HG03460 (cell line): ENCODE data around the gene NXPH2.
"Not testable (repeated sequence)": the region's sequence is repeated elsewhere in the genome, so short reads cannot be mapped to it uniquely, and the experiment has no call there.

Experiments
- ATAC-seq: cut with Tn5 transposase; IDR thresholded peaks from one replicate; pipeline ENCODE4 v1.9.1; 2021; ENCODE audit not compliant: unreplicated experiment

The NXPH2 gene

DNA sequence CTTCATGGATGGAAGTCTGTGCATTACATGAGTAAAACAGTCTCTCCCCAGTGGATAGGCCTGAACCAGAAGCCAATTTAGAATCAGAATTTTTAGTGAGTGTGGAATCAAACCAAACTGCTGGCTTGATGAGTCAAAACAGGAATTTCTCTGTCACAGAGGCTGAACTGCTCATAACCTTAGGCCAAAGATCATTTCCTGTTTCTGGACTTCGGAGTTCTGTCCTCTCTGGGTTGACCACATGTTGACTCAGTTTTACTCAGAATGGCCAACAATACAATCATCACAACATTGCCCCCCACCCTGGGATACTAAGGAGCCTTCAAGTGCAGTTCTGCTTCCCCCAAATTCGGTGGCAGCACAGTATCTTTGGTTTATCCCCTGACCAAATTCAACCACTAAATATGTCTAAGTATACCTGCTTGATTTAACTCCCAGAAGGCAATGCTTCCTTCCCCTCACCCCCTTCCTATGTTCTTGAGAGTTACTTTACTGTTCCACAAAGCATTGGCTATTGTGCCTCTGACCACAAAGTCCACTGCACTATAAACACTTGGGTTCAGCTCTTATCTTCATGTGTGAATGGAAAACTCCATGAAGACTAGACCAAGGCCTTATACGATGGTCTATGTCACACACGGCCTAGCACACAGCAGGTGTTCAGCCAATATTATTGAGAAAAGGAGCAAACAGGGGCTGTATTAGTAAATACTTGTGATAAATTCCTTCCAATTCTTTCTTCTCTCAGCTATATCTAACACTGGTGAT is 67.8 kb downstream of the NXPH2 start:
- peak; percentile 83 for ATAC-seq

DNA sequence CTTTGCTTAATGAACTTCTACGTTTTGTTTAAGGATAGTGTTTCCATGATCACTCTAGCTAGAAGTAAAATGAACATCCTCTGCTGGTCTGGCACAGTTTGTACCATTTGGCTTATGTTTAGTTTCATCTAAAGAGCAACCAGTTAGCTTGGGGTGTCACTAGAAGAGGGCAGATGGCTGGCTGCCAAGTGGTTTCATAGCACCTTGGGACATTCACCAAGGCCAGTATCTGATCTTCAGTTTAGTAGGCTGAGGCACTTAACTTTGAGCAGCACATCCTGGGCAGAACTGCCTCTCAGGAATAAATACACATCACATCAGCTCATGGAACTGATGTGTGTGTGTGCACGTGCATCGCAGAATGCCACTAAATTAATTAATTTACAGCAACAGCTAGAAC is 68.4 kb downstream of the NXPH2 start:
- peak; percentile 63 for ATAC-seq

DNA sequence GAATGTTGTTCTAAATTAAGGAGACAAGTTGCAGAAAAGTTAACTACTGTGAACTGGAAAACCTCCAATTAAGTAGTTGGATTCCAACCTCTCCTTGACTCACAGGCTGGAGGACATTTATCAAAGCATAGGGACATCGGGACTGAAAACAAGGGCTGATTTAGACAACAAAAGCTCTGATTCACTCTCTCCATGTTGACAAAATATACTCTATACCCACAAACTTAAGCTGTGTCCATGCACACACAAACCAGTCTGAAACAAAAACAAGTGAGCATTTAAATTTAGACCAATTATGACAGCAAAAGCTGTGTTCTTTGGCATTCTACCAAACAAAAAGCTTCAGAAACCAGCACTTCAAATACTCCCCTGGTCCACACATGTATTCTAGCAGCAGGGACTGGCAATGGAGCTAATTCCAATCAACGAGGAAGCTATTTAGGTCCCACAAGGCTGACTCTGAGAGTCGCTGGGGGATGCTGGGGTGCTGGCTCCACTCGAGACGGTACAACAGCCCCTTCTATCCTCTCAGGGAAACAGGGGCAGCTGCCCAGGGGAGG is 71.4 kb downstream of the NXPH2 start:
- no peak for ATAC-seq

DNA sequence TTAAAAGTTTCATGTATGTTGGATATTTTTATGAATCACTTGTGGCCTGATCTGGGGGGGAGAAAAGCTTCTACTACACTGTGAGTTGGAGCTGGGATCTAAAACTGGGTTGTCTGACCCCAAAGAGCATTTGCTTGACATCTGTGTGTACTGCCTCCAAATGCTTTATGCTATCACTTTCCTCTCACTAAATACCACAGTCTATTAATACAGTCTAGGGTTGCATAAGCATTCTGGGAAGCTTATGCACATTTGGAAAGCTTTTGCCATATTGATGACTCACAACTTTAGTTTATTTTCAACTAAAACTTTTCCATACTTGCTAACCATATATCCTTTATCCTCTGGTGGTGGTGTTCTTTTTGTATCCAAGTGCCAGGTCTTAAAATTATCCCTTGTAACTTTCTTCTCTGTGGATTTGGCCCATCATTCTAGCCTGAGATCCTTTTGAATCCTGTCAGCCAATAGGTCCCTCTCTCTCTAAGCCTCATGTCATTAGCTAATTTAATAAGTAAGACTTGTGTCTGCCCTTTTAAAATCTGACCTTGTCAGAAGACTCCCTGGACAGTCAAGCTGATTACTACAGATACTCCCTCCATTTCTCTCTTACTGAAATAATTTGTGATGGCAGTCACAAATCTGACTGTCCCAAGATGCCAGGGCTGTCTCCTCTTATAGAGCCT is 72.7 kb downstream of the NXPH2 start:
- ATAC-seq, result no peak

DNA sequence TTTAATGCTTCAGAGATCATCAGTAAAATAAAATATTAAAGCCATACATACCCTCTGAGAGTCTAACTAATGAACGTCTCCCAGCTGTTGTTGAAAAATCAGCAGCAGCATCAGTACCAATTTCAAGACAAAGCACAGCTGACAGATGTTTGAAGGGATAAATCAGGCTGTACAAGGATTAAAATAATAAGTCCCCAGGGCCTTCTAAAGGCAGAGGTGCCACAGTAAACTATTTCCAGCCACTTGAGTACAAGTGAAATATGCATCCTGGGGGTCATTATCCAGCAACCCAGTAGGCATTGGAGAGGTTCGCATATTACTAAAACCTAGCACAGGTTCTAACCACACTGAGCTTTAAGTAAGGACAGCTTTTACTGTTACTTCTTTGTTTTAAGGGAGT is 76.9 kb downstream of the NXPH2 start:
- ATAC-seq, result no peak

DNA sequence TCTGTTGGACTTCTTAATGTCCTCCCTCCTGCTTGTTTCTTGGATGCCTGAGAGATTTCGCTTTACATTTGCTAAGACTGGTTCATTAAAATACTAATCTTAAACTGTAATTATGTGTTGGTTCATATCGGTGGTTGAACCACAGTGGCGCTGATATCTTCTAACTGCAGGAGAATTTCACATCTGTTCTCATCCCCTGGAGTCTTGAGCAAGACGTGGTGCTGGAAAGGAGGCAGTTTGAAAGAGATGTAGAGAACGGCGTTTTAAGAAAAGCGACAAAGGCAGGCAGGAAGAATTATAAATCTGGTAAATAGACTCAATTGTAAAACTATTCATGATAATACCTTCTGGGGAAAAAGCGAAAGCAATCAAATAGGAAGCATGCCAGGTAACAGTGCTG is 79.5 kb downstream of the NXPH2 start:
- ATAC-seq, result no peak

- ATAC-seq, result no peak
Measured at GRCh38 chr2:138699421-138699820, 80.8 kb downstream of the NXPH2 start.

GRCh38 chr2:138698428-138698827 is 81.8 kb downstream of the NXPH2 start:
- no peak for ATAC-seq

- ATAC-seq, result no peak
Measured at GRCh38 chr2:138691667-138692066, 88.5 kb downstream of the NXPH2 start.

- ATAC-seq, result no peak
Measured at GRCh38 chr2:138689705-138690104, 90.5 kb downstream of the NXPH2 start.

DNA sequence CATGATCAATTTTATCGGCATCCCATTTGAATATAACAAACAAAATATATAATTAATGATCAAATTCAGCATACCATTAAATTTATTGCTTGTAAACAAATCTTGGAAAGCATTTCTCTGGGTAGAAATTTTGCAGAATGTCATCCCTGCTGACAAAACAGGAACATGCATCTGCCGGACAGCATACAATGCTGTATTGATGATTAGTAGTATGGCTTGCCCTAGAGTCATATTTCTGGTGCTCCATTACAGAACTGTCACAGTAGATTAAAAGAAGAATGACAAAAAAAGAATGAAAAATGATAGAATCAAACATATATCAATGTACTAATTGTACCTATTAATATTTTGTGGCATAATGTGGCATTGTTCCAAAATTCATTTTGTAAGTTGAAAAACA is 98.0 kb downstream of the NXPH2 start:
- ATAC-seq, result no peak

DNA sequence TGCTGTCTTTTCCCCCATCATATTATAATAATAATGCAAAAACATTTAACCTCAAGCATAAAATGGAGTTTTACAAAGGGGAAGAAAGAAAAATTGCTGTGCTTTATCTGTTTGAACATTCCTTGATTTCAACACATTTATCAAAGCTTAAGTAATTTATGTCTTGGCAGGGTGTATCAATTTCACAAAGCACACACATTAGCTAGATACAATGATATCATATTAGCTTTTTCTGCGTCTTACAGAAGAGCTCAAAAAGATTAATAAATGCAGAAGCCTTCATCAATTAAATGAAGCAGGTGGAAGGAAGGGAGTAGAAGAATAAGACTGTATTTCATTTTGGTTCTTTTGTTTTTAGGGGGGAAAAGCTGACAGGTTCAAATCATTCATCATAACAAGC is 103.0 kb downstream of the NXPH2 start:
- no peak for ATAC-seq

DNA sequence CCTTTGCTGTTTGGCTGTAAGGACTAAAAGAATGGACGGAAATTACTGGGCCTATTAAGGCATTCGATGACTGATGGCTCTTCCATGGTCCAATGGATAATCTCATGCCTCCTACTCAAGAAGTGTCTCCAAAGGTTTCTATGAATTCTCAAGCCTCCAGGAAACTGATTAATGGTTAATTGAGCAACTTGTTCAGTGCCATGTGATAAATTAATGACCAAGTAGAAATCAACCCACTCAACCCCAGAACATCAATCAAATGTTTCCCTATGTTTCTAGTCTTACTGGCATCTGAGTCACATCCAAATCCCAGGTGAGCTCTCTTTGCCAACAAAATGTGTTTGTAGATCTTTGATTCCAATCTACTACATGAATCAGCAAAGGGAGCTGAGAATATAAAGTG is 103.6 kb downstream of the NXPH2 start:
- no peak for ATAC-seq

DNA sequence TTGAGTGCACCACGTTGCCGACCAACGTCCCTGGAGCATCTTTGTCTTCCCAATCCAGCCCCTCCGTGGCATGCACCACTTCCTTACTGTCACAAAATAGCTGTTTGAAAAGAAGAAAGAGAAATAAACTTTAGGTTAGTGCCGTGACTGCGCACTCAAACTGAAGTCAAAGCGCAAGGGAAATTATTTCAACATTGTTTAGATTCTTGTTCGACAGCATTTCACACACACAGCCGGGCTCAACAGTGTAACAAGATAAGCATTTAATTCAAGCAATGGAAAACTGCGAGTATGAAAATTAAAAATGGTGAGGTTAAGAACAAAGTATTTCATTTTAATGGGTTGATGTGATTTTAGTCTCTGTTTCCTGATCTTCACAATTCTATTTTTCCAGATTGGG is 108.6 kb downstream of the NXPH2 start:
- no peak for ATAC-seq

DNA sequence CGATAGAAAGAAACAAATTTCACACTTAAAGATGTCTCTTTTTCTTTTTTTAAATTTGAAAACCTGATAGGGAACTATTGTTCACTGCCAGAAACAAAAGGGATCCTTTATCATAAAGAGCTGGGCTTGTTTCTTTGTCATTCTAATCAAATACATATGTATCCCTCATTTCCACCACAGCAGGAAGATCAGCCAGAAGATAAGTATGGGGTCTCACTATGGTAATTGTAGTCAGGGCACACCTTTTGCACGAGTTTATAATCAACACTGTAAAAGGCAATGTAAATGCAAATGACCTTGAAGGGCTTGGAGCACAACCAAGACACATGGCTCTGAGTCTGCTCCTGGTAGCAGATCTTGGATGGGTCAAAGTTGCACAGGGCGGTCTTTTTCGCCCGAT is 109.5 kb downstream of the NXPH2 start:
- ATAC-seq, result no peak

- no peak for ATAC-seq
Measured at GRCh38 chr2:138665937-138666336, 114.3 kb downstream of the NXPH2 start.

DNA sequence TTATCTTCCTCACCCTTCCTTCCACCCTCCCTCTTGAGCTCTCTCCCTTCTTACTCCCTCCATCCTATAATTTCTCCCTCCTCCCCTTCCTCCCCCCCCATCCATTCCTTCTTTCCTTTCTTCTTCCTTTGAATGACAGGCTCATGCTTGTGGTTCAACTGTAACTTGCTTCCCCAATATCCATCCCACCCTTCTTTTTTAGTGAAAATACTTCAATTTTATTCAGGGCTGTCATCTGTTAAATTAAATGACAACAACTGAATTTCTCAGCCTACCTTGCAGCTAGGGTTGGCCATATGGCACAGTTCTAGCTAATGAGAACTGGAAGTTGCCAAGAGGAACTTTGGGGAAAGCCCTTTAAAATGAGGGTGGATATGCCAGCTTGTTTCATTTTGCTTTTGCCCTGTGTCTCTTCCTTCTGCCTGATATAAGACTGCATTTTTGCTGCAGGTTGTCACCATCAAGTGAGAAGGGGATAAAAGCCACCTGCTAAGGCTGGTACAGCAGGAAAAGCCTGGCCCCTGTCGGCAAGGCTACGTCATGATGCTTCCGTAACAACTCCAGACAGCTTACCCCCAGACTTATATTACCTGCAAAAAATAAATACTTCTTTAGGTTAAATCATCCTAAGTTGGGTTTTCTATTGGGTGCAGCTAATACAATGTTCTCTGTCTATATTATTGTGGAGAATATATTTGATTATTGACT is 121.8 kb downstream of the NXPH2 start:
- ATAC-seq, result no peak

DNA sequence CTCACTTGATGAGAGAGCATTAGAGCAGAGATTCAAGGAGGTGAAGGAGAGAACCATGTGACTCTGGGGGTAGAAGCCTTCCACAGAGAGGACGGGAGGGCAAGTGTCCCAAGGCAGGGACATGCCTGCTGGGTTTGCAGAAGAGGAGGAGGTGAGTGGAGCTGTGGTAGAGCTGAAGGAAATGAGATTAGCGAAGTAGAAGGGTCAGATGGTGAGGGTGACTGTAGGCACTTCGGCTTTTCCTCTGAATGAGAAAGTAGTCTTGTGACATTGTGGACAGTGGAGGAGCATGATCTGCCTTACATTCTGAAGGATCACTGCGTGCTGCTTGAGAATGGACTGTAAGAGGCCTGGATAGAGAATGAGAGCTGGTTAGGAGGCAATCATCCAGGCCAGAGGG is 126.0 kb downstream of the NXPH2 start:
- no peak for ATAC-seq

GRCh38 chr2:138652378-138652777 is 127.8 kb downstream of the NXPH2 start:
- ATAC-seq, result no peak

GRCh38 chr2:138649571-138649970 is 130.6 kb downstream of the NXPH2 start:
- ATAC-seq, result no peak

DNA sequence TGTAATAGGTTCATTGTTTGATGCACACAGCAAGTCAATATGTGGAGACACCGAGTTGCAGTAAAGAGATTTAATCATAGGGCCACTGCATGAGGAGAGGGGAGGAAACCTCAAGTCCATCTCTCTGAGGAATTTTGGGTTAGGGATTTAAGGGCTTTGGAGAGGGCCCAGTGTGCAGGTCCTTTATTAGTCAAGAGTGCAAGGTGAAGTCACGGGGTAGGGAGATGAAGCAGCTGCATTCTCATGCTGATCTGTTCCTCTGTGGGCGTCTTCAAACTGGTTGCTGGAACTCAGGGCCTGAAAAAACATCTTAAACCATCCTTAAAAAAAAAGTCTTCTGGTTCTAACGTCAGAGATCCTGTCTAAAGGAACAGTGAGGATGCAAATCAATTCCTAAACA is 131.6 kb downstream of the NXPH2 start:
- no peak for ATAC-seq

DNA sequence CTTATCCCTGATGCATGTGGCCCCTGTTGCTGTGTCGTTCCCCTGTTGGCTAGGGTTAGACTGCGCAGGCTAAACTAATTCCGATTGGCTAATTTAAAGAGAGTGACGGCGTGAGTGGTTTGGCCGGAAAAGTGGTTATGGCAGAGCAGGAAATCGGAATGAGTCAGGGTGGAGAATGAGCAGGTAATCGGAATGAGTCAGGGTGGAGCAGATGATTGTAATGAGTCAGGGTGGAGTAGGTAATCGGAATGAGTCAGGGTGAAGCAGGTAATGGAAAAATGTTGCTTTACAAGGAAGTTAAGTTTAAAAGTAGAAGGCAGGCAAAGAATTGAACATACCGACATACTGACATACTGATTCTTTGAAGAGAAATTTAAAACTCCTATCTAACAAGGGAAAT is 135.4 kb downstream of the NXPH2 start:
- ATAC-seq, result not testable (repeated sequence)
